CD4-positive, alpha-beta T cell (primary cell): ENCODE data around the gene PI4KA. TPM values are rescaled to one million over a fixed set of nuclear protein-coding genes. Genes with fewer than 3 reads are reported as not detected.
"Not testable (repeated sequence)": the region's sequence is repeated elsewhere in the genome, so short reads cannot be mapped to it uniquely, and the experiment has no call there.

Experiments
- ATAC-seq: fragments of 200-7000 bp; cut with Tn5 transposase; one replicate; pipeline ENCODE4 v1.10.0; 2022; ENCODE audit warnings: mild to moderate bottlenecking; ENCODE audit not compliant: poor library complexity
- CTCF ChIA-PET: fragments of 350-600 bp; sonication (Branson Sonifier 250); formaldehyde crosslinking; loops from one replicate; lab custom pipeline; 2021; ENCODE audit warnings: antibody characterized with exemption, inconsistent platforms; lab: Charles Lee
- POLR2A ChIA-PET: fragments of 350-600 bp; sonication (Branson Sonifier 250); formaldehyde crosslinking; loops from one replicate; lab custom pipeline; 2021; ENCODE audit warnings: antibody characterized with exemption, inconsistent platforms; lab: Charles Lee
- DNase-seq, 14 experiments: peaks; one replicate each; pipeline ENCODE4 v3.0.0-alpha.2; 2013 to 2020; ENCODE audit warnings: mixed read lengths in 2 of 14
- H3K27ac ChIP-seq, 2 donors: one replicate each; pipeline versions ENCODE4 v1.5.1 to v1.7.0; 2013; ENCODE audit warnings: low read length in 2 of 2, low read depth in 1 of 2, mild to moderate bottlenecking in 1 of 2
- H3K27me3 ChIP-seq, 2 experiments: 1 replicate in 1 of 2; 2 replicates in 1 of 2; pipeline versions ENCODE4 v1.6.1 to v1.7.0; 2013; ENCODE audit warnings: low read length in 2 of 2, control low read depth in 1 of 2, mild to moderate bottlenecking in 1 of 2, moderate library complexity in 1 of 2; ENCODE audit not compliant: insufficient read depth in 2 of 2, control insufficient read depth in 1 of 2
- H3K36me3 ChIP-seq: one replicate; pipeline ENCODE4 v1.6.1; 2013; ENCODE audit warnings: low read length, control low read depth; ENCODE audit not compliant: insufficient read depth
- H3K4me1 ChIP-seq: one replicate; pipeline ENCODE4 v1.6.1; 2013; ENCODE audit warnings: low read length, control low read depth; ENCODE audit not compliant: insufficient read depth
- H3K4me3 ChIP-seq: one replicate; pipeline ENCODE4 v1.5.1; 2013; ENCODE audit warnings: mild to moderate bottlenecking, low read length, moderate library complexity
- H3K9me3 ChIP-seq, 2 experiments: 1 replicate in 1 of 2; 2 replicates in 1 of 2; pipeline versions ENCODE4 v1.6.1 to v1.7.0; 2013; ENCODE audit warnings: low read length in 2 of 2, mild to moderate bottlenecking in 2 of 2, control low read depth in 1 of 2, moderate library complexity in 1 of 2; ENCODE audit not compliant: control insufficient read depth in 1 of 2, insufficient read depth in 1 of 2
- H3K27ac Mint-ChIP-seq: one replicate; pipeline ENCODE4 v1.8.0; 2020; ENCODE audit warnings: mixed read lengths
- H3K27me3 Mint-ChIP-seq: one replicate; pipeline ENCODE4 v1.8.0; 2021; ENCODE audit warnings: mixed read lengths
- H3K36me3 Mint-ChIP-seq: one replicate; pipeline ENCODE4 v1.8.0; 2021; ENCODE audit warnings: low read depth, mixed read lengths
- H3K4me1 Mint-ChIP-seq: one replicate; pipeline ENCODE4 v1.8.0; 2021; ENCODE audit warnings: low read depth, mixed read lengths
- H3K4me3 Mint-ChIP-seq: one replicate; pipeline ENCODE4 v1.8.0; 2020; ENCODE audit warnings: mild to moderate bottlenecking, mixed read lengths
- H3K9me3 Mint-ChIP-seq: one replicate; pipeline ENCODE4 v1.8.0; 2020; ENCODE audit warnings: mixed read lengths
- CTCF ChIP-seq: fragments of 200-600 bp; IDR thresholded peaks from one replicate; pipeline ENCODE4 v1.8.0; 2022; ENCODE audit warnings: antibody characterized with exemption, mild to moderate bottlenecking
- intact Hi-C, 2 experiments: fragments of 100-400 bp; cut with DNase I in 1 of 2; cut with micrococcal nuclease in 1 of 2; formaldehyde crosslinking; loops; one replicate each; pipeline versions ENCODE4 v1.15.1 to v1.9.0; 2023 to 2025; cut with DNase I, micrococcal nuclease
- total RNA-seq, 174 experiments: library from RNA in 2 of 174; stranded (reverse) in 2 of 174; gene quantifications; one replicate each; pipeline ENCODE4 v1.2.3 and lab custom pipeline; 2021 to 2026

Gene PI4KA
- total RNA-seq, 2 experiments from 2014 or later = 137 to 146 TPM

GRCh38 chr22:20840646-20841371 lies 17.8 kb downstream of the PI4KA start:
- Histone ChIP-seq H3K9me3 (no peaks in the 10 kb centered on the region), H3K4me3 (no peak overlapping the region), H3K27me3 (no peaks in the 10 kb centered on the region), H3K27ac (no peak overlapping the region), H3K36me3 (peaks cover 3% of the 10 kb centered on the region), H3K4me1 (peaks cover 28% of the 10 kb centered on the region)
- Mint-ChIP-seq H3K27me3 (no peaks in the 10 kb centered on the region), H3K9me3 (no peaks in the 10 kb centered on the region), H3K36me3 (peaks cover 11% of the 10 kb centered on the region), H3K27ac (peak overlapping the region; percentile 4), H3K4me3 (no peak overlapping the region), H3K4me1 (peaks cover 68% of the 10 kb centered on the region)
- TF ChIP-seq CTCF = no peak
- CTCF ChIA-PET = no interaction called here
- POLR2A ChIA-PET = no interaction called here
- intact Hi-C loops = no loop called here
- ATAC-seq = no peak
- DNase-seq = no peak

- H3K9me3 ChIP-seq = no peaks in the 10 kb centered on the region
- ATAC-seq (no peak), DNase-seq (no peak)
- ChIA-PET CTCF (no interaction called here), POLR2A (no interaction called here)
- intact Hi-C loops = no loop called here
- H3K9me3 Mint-ChIP-seq = no peaks in the 10 kb centered on the region
- peak overlapping the region; percentile 4 for H3K27ac Mint-ChIP-seq
- H3K27me3 ChIP-seq = no peaks in the 10 kb centered on the region
- H3K4me3 ChIP-seq = no peak overlapping the region
- H3K36me3 Mint-ChIP-seq = peaks cover 15% of the 10 kb centered on the region
- no peaks in the 10 kb centered on the region for H3K27me3 Mint-ChIP-seq
- H3K4me1 ChIP-seq = peaks cover 25% of the 10 kb centered on the region
- H3K4me1 Mint-ChIP-seq = peaks cover 61% of the 10 kb centered on the region
- peaks cover 3% of the 10 kb centered on the region for H3K36me3 ChIP-seq
- H3K4me3 Mint-ChIP-seq = peak overlapping the region; percentile 26
- no peak overlapping the region for H3K27ac ChIP-seq
- TF ChIP-seq CTCF = no peak
Observed at GRCh38 chr22:20839837-20840645, 18.6 kb downstream of the PI4KA start.

GRCh38 chr22:20839354-20839753 lies 19.3 kb downstream of the PI4KA start:
- DNase-seq, H3K27ac Mint-ChIP-seq, H3K4me3 Mint-ChIP-seq, intact Hi-C loops, ATAC-seq, H3K27ac ChIP-seq, H3K27me3 Mint-ChIP-seq, H3K27me3 ChIP-seq, H3K4me3 ChIP-seq, CTCF ChIA-PET, POLR2A ChIA-PET, H3K9me3 Mint-ChIP-seq, H3K36me3 ChIP-seq, H3K9me3 ChIP-seq: not testable (repeated sequence)
- Mint-ChIP-seq H3K36me3 (peaks cover 22% of the 10 kb centered on the region), H3K4me1 (peaks cover 54% of the 10 kb centered on the region)
- peaks cover 25% of the 10 kb centered on the region for H3K4me1 ChIP-seq
